BE2C (cell line): ENCODE measurements around the gene STX16.

Source experiments
- DNase-seq: peaks from one replicate; pipeline ENCODE4 v3.0.0-alpha.2; 2020
- H3K27me3 ChIP-seq: fragments of 250-450 bp; sonication (Bioruptor Pico); 2 replicates; pipeline ENCODE4 v1.5.1; 2020; ENCODE audit warnings: mild to moderate bottlenecking
- H3K36me3 ChIP-seq: fragments of 250-450 bp; sonication (Bioruptor Pico); 2 replicates; pipeline ENCODE4 v1.5.1; 2020; ENCODE audit warnings: mild to moderate bottlenecking
- H3K4me1 ChIP-seq: fragments of 250-450 bp; sonication (Bioruptor Pico); 2 replicates; pipeline ENCODE4 v1.5.1; 2020
- H3K4me3 ChIP-seq: 2 replicates; pipeline ENCODE4 v1.5.1; 2011; ENCODE audit warnings: low read depth, low read length
- H3K9me3 ChIP-seq: fragments of 250-450 bp; sonication (Bioruptor Pico); 2 replicates; pipeline ENCODE4 v1.5.1; 2020
- TF ChIP-seq, protein P1 (sequence below): IDR thresholded peaks from 2 replicates; pipeline ENCODE4 v1.5.1; 2012; ENCODE audit warnings: mild to moderate bottlenecking, low read depth, low read length

Gene STX16

DNA sequence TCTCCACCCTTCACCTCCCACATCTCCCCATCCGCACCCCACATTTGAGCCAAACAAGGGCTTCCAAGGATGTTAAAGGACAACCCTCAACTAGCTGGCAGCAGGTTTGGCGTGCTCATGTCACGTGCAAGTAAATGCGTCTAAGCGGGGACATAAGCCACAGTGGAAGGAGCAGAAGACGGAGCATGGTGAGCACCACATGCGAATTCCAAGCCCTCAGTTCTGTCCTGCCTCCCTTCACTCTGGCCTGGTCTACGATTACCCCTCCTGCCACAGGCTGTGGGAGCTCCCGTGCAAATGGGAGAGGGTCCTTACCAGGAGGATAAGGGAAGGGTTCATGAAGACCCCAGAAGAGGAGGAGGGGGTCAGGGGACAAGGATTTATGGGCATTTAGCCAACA, 44.9 kb upstream of the STX16 start:
- Histone ChIP-seq H3K9me3 (no peaks in the 10 kb centered on the region), H3K27me3 (peaks cover 5% of the 10 kb centered on the region; the same call in 1 of the 2 replicates), H3K36me3 (no peaks in the 10 kb centered on the region), H3K4me1 (peaks cover 8% of the 10 kb centered on the region), H3K4me3 (no peak overlapping the region)
- TF ChIP-seq, protein P1, sequence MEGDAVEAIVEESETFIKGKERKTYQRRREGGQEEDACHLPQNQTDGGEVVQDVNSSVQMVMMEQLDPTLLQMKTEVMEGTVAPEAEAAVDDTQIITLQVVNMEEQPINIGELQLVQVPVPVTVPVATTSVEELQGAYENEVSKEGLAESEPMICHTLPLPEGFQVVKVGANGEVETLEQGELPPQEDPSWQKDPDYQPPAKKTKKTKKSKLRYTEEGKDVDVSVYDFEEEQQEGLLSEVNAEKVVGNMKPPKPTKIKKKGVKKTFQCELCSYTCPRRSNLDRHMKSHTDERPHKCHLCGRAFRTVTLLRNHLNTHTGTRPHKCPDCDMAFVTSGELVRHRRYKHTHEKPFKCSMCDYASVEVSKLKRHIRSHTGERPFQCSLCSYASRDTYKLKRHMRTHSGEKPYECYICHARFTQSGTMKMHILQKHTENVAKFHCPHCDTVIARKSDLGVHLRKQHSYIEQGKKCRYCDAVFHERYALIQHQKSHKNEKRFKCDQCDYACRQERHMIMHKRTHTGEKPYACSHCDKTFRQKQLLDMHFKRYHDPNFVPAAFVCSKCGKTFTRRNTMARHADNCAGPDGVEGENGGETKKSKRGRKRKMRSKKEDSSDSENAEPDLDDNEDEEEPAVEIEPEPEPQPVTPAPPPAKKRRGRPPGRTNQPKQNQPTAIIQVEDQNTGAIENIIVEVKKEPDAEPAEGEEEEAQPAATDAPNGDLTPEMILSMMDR = no peak
- DNase-seq = no peak

DNA sequence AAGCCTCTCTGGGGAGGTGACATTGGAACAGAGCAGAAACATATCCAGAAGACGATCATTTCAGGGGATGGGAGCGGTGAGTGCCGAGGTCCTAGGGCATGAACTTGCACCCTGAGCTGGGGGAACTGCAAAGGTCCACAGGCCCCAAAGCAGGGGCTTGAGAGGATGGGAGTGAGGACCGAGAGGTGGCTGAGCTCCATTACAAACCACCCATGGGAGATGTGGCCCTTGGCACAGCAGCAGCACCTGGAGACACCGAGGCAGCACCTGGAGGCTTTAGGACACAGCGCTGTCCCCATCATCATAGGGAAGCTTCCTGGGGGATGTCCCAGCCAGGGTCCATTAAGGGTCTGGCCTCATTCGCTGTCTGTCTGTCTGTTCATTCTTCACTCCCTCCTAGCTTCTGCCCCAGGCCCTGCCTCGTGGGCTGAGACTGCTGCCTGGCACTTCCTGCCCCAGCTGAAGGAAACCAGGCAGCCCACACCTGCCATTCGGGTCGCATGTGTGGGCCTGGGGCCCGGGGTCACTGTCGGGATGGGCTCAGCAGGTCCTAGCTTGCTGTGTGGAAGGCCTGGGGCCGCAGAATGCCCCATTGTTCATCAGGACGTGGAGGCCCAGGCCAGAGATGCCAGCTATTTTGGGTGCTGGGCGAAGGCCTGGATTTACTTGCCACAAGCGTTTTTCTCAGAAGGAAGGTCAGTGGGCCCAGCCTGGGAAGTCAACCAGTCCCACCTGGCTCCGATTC, 42.8 kb upstream of the STX16 start:
- no peak overlapping the region for H3K4me3 ChIP-seq
- H3K27me3 ChIP-seq = 0 out of 2 replicates have a peak, but pooled peaks cover 5% of the 10 kb centered on the region
- H3K36me3 ChIP-seq = no peaks in the 10 kb centered on the region
- no peak for DNase-seq
- peaks cover 8% of the 10 kb centered on the region for H3K4me1 ChIP-seq
- no peaks in the 10 kb centered on the region for H3K9me3 ChIP-seq
- TF ChIP-seq, protein P1 = no peak

DNA sequence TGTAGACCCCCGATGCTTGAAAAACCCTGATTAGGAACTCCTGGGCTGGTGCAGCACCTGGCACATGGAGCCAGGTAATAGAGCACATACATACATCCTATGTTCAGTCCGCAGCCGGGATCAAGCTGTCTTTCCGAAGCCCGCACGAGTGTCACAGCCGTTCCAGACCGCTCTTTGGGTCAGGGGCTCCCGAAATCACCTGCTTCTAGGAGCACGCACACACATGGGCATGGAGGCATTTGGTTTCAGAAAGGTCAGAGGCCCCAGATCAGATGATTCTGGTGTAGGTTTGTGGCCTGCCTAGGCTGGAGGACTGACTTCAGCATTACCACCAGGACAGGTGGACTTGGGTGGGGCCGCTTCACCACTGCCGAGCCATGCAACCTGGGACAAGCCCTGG, 42.1 kb upstream of the STX16 start:
- no peak for DNase-seq
- Histone ChIP-seq H3K4me3 (no peak overlapping the region), H3K4me1 (peaks cover 6% of the 10 kb centered on the region), H3K27me3 (0 out of 2 replicates have a peak, but pooled peaks cover 5% of the 10 kb centered on the region), H3K36me3 (no peaks in the 10 kb centered on the region), H3K9me3 (no peaks in the 10 kb centered on the region)
- TF ChIP-seq, protein P1 = no peak

DNA sequence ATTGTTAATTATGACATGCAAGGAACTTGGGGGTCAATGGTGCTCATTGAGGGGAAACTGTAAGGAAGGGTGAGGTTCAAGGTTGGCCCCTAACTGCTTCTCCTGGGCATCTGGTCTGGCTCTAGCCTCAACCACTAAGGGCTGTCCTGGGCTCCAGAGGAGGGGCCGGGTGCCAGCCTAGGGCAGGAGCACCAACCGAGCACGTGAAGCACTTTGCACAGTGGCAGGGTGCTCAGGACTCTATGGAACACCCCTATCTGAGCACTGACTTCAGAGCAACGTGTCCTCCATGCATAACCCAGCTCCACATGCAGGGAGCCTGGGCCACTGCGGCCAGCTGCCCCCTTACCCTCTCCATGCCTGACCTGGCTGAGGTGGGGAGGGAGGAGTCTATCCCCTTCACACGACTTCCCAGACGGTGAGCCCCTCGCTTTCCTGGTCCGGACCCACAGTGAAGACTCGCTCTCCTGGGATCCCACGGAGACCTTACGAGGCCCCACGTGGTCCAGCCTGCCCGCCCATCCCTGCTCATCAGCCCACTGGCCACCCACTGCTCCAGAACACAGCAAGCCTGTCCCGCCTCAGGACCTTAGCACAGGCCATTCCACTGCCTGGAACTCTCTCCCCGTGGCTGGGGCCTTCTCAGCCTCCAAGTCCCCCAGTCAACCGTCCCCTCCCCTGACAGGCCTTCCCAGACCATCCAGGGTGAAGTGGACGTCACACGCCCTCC, 40.8 kb upstream of the STX16 start:
- Histone ChIP-seq H3K4me3 (no peak overlapping the region), H3K36me3 (no peaks in the 10 kb centered on the region), H3K9me3 (no peaks in the 10 kb centered on the region), H3K27me3 (0 out of 2 replicates have a peak, but pooled peaks cover 4% of the 10 kb centered on the region), H3K4me1 (no peaks in the 10 kb centered on the region)
- DNase-seq = no peak
- TF ChIP-seq, protein P1 = no peak

DNA sequence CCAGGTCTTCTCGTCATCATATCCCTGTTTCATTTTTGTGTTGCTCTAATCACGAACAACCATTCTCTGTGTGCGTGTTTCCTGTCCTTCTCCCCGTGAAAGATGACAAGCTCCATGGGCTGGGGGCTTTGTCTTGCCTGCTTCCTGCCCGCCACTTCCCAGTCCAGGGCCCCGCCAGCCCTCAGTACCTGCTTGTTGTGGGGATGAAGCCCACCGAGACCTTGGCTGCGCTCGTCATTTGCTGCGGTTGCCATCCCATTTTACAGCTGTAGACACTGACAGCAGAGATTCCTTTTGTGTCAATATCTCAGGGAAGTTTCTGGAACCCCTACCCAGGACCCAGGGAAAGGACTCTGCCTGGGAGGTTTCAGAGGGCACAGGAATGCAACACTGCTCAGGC, 40.3 kb upstream of the STX16 start:
- Histone ChIP-seq H3K36me3 (no peaks in the 10 kb centered on the region), H3K4me1 (no peaks in the 10 kb centered on the region), H3K4me3 (no peak overlapping the region), H3K9me3 (no peaks in the 10 kb centered on the region), H3K27me3 (no peaks in the 10 kb centered on the region)
- no peak for DNase-seq
- TF ChIP-seq, protein P1 = no peak
